ENCODE data around the gene NR1I2. TPM values are rescaled to one million over a fixed set of nuclear protein-coding genes. Genes with fewer than 3 reads are reported as not detected.

NR1I2 gene
- total and polyA plus RNA-seq, 4 donors = 3.2 to 121 (median 48.1) TPM

GRCh38 chr3:119786409-119786808 lies 4.5 kb downstream of the NR1I2 start:
- H3K4me1 ChIP-seq (ENCODE audit: control insufficient read depth in 4 of 4, insufficient read depth in 4 of 4, low read length in 3 of 4) = peaks cover 7 to 57% (median 30%) of the 10 kb centered on the region in 4 donors
- DNase-seq (ENCODE audit: low spot score) = no peak
- 36% methylated on average over 2 of the region's 2 CpGs for WGBS
- no peaks in the 10 kb centered on the region for H3K27me3 ChIP-seq (ENCODE audit: control insufficient read depth in 4 of 4, insufficient read depth in 4 of 4, low read length in 3 of 4)
- peaks cover 0 to 2% (median 0%) of the 10 kb centered on the region in 4 donors for H3K36me3 ChIP-seq (ENCODE audit: control insufficient read depth in 4 of 4, insufficient read depth in 3 of 4, low read depth in 1 of 4, low read length in 3 of 4)
- peak overlapping the region in 2 of 3 donors; percentile 40 to 42 for H3K4me3 ChIP-seq (ENCODE audit: low read depth in 1 of 3, low read length in 3 of 3)
- no peaks in the 10 kb centered on the region for H3K9me3 ChIP-seq (ENCODE audit: control insufficient read depth in 4 of 4, low read length in 3 of 4)
- TF ChIP-seq REST (IDR thresholded peaks at IDR 0.05) = peak; percentile 28
- TF ChIP-seq HNF4A (conservative IDR thresholded peaks at IDR 0.05) = peak; percentile 84
- peak; percentile 91 to 92 for TF ChIP-seq RXRA (IDR thresholded peaks at IDR 0.05)
- peak; percentile 66 for TF ChIP-seq MAX (IDR thresholded peaks at IDR 0.05)
- peak; percentile 65 for TF ChIP-seq ATF3 (IDR thresholded peaks at IDR 0.05)
- TF ChIP-seq YY1 (IDR thresholded peaks at IDR 0.05) = peak; percentile 26
- peak; percentile 87 for TF ChIP-seq NR2F2 (IDR thresholded peaks at IDR 0.05)
- TF ChIP-seq EGR1 (IDR thresholded peaks at IDR 0.05; ENCODE audit: low read depth in 2 of 2) = no peak
- TF ChIP-seq SP1 (IDR thresholded peaks at IDR 0.05) = peak; percentile 90
- TF ChIP-seq CTCF (IDR thresholded peaks at IDR 0.05; ENCODE audit: low read depth, low read length, missing input control) = no peak
- peak; percentile 40 to 46 for TF ChIP-seq JUND (IDR thresholded peaks at IDR 0.05)
- TF ChIP-seq TAF1 (conservative IDR thresholded peaks at IDR 0.05) = peak; percentile 79
- peak; percentile 71 for TF ChIP-seq FOXA2 (IDR thresholded peaks at IDR 0.05)
- peak; percentile 48 for TF ChIP-seq FOXA1 (IDR thresholded peaks at IDR 0.05)
- TF ChIP-seq GABPA (IDR thresholded peaks at IDR 0.05 in 1 of 2, conservative IDR thresholded peaks at IDR 0.05 in 1 of 2) = no peak
- TF ChIP-seq HNF4G (IDR thresholded peaks at IDR 0.05) = peak; percentile 34
- TF ChIP-seq RAD21 (IDR thresholded peaks at IDR 0.05) = peak; percentile 17 to 48
- TF ChIP-seq ZBTB33 (IDR thresholded peaks at IDR 0.05) = no peak
- H3K9ac ChIP-seq (ENCODE audit: low read depth in 1 of 2, low read length in 2 of 2) = peak overlapping the region in 1 of 2 donors; percentile 63
- H3K27ac ChIP-seq (ENCODE audit: low read depth in 1 of 2, low read length in 2 of 2) = peak overlapping the region; percentile 51 to 69

Measured in liver (tissue), 9 donors.